Right ventricle myocardium superior (tissue), 1 donor: Measurements from ENCODE around the gene RB1. TPM values are rescaled to one million over a fixed set of nuclear protein-coding genes. Genes with fewer than 3 reads are reported as not detected.

ENCODE experiments used
- ATAC-seq: fragments of 200-7000 bp; cut with Tn5 transposase; one replicate; pipeline ENCODE4 v1.9.1; 2020; ENCODE audit warnings: mild to moderate bottlenecking; ENCODE audit not compliant: poor library complexity
- DNase-seq: peaks from one replicate; pipeline ENCODE4 v3.0.0-alpha.2; 2020
- intact Hi-C: fragments of 100-400 bp; cut with DNase I; formaldehyde crosslinking; loops from one replicate; pipeline ENCODE4 v1.11.2; 2022
- total RNA-seq: library from RNA; stranded (reverse); fragmentation: NEBNext Ultra II Directional; extraction: Animal tissue kit (Norgen Biotek cat#: 25700); gene quantifications from one replicate; pipeline ENCODE4 v1.2.1, GENCODE V29; 2021
- donor health status: DM: no; HTN: yes; CAD: no; lungs with severe emphysema.

The RB1 gene
- total RNA-seq, 1 donor from 2014 or later = 24.4 TPM

DNA sequence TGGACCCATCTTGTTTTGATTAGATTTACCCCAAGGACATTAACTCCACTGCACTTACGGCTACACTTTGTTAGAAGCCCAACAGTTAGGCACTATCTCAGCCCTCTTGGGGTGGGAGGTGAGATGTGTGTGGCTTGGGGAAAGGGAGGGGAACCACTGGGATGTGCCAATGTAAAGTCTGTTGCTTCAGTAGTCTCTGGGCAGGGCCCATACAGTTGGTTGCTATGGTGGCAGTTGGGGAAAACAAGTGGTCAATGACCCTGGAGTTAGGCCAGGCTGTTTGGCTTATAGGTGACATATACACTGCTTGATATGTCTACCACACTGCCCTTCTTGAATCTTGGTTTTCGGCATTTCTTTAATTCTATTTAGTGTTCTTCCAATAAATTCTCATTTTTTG is 8.9 kb upstream of the RB1 start:
- ATAC-seq = no peak
- DNase-seq = no peak
- intact Hi-C loops = no loop called here

DNA sequence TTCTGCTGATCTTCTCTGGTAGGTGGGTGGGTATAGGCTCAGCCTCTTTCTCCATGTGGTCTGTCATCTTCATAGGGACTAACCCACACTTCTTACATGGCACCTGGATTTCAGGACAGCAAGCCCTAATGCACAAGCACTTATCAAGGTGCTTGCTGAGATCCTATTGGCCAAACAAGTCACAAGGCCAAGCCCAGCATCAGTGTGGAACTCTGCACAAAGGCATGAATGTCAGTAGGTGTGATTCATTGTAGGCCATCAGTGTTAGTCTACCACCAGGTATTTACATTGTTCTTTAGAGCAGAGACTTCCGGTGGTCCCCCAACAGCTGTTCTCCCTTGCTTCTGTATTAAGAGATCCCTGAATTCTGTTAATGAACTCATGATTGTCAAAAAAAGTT is 8.3 kb upstream of the RB1 start:
- intact Hi-C loops = no loop called here
- no peak for ATAC-seq
- DNase-seq = no peak

DNA sequence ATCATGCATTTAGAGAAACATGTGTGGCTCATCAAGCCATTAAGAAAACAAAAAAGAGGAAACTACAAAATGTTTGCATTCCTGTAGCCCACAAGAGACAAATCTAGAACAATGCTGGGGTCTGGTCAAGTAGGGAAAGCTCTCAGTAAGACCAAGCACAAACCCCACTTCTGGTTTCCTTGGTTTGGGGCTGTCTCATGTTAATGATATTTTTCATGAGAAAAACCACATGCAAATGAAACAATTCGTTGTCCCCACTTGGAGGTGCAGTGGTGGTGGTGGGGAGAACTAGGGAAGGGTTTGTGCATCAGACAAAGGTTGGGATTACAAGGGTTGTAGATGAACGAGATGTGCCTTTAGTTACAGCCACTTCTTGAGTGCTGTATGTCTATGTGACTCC is 7.0 kb upstream of the RB1 start:
- DNase-seq (no peak), ATAC-seq (no peak)
- intact Hi-C loops = no loop called here

DNA sequence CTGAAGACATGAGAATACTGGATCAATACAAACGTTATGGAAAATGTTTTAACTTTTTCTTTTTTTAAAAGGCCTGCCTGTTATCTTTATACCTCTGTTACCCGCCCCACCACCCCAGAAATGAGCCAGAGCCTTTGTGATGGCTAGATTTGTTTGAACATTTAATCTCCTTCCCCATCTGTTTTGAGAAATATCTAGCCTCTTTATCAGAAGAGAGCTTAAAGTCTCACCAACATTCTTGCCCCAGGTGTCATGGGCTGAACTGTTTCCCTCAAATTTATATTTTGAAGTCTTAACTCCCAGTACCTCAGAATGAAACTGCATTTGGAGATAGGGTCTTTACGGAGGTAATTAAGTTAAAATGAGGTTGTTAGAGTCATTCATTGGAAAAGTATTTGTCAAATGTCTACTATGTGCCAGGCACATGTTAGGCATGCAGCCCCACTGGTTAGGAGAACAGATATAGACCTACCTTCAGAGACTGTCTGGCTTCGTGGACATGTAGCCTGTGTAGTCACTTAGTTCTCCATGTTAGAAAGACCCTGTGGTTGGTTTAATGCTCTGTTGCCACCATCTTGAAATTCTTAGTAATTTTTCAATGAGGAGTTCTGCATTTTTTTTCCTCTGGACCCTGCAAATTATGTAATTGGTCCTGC is 6.3 kb upstream of the RB1 start:
- intact Hi-C loops = no loop called here
- ATAC-seq = no peak

DNA sequence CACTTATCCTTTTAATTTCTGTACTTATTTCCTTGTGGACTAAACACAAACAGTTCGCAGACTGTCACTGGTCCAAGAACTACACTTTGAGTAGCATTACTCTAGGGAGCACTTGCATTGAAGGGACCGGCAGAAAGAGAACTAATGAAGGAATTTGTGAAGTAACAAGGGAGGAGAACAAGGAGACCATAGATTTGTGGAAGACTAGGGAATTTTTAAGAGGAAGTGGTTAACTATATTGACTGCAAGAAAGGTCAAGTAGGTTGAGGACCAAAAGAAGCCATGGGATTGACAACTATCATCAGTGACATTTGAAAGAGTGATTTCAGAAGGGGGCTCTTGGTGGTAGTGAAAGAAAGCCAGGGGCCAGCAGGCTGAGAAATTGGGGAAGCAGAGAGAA is 4.0 kb upstream of the RB1 start:
- no peak for ATAC-seq
- intact Hi-C loops = no loop called here
- no peak for DNase-seq

More for the DNA sequence above, 6.3 kb upstream of the RB1 start:
- DNase-seq = no peak

DNA sequence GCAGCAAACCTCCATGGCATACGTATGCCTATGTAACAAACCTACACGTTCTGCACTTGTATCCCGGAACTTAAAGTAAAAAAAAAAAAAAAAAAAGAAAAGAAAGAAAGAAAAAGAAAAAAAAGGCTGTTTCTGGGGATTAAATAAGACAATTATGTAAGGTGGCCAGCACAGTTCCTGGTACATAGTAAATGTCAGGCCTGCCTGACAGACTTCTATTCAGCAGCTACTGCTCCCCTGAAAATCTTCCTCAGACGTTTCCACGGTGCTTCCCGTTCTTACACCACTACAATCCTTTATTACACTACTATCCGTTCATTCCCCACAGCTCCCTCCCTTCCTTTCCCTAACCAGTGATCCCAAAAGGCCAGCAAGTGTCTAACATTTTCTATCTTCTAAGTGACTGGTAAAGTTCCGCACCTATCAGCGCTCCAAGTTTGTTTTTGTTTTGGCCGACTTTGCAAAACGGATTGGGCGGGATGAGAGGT is 636 bp upstream of the RB1 start:
- intact Hi-C loops = loop anchor here (10.0 kb wide), 2 partner anchors 68 to 178 kb away; partner anchors contain the start of gene ITM2B
- ATAC-seq (peak; percentile 25), DNase-seq (no peak)

DNA sequence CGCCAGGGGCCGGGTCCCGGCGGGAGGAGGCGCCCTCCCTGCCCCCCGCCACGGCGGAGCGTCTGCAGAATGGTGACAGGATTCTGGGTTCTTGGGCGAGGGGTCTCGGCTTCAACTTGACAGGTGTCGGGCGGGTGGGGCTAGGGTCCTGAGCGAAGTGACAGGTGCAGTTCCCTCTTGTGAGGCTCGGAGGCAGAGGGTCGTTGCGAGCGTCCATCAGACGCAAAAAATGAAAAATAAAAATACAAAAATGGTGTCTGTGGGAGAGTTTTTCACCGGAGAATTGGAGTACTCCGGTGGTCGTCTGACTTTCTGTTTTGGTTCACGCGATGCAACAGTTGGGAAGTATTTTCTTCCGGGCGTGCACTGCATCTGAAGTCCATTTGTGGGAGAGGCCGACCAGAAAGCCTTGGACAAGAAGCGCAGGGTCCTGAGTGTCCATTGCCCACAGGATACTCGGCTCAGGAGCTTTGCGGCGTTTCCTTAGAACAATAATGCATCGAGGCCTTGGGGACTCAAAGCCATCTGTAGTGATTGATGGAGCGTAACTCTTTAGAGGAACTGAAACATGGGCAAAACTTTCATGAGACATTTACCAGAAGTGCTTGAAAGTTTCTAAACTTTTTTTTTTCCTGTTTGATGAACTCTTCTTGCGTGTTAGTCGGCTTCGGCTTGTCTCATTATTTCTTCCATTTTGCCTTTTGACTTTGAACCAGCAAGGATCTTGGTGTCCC is 759 bp downstream of the RB1 start:
- intact Hi-C loops = loop anchor here (10.0 kb wide), 2 partner anchors 70 to 180 kb away; partner anchors contain the start of gene ITM2B
- ATAC-seq = peak; percentile 39
- DNase-seq = peak; percentile 43

DNA sequence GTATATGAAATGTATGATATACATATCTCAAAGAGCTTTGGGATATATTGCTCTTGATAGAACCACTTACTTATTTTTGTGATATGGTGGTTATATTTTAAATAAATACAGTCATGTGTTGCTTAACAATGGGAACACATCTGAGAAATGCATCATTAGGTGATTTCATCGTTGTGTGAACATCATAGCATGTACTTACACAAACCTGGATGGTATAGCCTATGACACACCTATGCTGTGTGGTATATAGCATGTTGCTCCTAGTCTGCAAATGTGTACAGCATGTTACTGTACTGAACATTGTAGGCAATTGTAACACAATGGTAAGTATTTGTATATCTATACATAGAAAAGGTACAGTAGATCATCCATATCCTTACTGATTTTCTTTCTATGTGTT is 7.7 kb downstream of the RB1 start:
- intact Hi-C loops = no loop called here
- DNase-seq (no peak), ATAC-seq (no peak)

DNA sequence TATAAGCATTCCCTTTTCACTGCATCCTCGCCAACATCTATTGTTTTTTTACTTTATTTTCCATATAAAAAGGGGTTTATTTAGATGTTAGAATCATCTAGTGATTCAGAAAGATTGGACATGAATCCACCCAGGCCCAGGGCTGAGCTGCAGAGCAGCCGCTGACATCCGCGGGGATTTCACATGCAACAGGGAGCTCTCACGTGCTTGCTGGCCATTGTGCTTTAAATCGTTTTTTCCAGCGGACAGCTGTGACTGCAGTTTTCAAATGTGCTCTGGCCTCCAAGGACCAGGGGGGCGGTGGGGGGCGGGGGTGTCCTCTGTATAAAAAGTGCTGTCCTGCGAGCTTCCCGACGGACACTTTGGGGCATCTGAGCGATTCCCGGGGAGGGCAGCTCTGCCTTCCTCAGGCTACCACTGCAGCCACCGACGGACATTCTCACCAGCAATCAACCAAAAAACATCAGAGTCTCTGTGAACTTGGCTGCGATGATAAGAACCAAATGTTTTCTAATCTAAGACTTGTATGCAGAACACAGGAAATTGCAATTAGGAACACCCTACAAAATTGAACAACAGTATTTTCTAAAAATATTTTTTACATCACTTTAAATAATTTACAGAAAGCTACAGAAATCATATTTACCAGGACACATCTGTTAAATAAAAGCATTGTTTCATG is 12.6 kb downstream of the RB1 start:
- intact Hi-C loops = no loop called here
- DNase-seq (peak; percentile 37), ATAC-seq (no peak)

DNA sequence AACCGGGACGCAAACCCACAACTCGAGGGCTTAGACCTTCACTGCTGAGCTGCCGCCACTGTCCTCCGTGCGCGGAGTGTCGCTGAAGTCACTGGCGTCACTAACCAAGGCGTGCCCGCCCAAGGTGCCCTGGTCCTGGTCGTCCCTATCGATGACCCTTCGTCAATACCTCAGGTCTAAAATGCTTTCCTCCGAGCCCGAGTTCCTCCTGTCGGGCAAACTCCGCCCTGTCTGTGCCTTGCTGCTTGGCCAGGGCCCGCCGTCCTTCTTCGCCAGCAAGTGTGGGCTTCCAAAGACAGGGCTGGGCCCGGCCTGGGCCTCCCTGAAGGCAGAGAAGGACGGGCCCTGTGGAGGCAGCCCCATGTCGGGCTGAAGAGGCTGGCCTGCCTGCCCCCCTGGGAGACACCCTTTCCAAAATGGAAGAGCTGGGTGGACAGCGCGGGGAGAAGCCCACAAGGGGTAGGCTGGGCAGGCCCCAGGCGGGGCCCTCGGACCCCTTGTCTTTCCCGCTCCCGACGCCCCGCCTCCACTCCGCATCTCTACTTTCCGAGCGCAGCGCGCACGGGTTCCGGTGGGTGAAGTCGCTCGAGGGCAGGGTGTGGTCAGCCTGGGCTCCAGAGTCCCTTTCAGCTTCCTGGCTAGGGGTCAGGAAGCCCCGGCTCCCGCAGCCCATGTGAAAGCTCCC is 13.4 kb downstream of the RB1 start:
- ATAC-seq (peak; percentile 6), DNase-seq (no peak)
- intact Hi-C loops = no loop called here

DNA sequence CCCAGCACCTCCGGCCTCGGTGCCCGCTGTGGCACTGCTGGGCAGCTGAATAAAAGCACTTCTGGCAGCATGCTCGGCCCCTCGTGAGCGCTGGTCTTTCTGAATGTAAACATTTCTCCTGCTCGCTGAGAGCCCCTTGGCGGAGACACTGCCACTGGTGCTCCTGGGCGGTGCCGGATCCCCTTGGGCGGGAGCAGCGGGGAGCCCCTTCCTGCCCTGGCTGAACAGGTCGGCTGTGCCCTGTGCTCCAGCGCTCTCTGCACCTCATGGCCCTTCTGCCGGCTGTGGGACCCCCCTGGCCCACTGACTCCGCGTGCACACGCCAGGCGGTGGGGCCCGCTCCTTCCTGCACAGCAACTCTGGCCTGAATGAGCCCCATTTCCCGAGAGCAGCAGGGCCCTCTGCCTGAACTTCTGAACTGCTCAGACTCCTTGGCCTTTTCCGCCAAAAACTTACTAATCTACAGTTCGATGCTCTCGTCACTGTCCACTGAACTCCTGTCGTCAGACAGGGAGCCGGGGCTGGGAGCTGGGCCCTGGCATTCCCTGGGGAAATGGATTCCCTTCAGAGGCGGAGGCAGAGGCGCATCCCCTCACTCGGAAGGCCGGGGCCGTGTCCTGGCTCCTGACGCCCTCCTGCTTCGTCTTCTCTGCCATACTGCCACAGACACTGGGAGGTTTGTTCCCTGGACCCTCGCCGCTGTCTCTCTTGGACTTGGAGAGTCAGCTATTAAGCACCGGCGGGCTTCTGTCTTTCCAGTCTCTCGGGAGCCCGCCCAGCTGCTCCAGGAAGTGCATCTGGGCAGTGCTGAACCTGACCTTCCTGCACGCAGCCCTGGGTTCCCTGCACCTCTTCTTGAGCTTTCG is 14.2 kb downstream of the RB1 start:
- DNase-seq (peak; percentile 44), ATAC-seq (peak; percentile 11)
- intact Hi-C loops = no loop called here

DNA sequence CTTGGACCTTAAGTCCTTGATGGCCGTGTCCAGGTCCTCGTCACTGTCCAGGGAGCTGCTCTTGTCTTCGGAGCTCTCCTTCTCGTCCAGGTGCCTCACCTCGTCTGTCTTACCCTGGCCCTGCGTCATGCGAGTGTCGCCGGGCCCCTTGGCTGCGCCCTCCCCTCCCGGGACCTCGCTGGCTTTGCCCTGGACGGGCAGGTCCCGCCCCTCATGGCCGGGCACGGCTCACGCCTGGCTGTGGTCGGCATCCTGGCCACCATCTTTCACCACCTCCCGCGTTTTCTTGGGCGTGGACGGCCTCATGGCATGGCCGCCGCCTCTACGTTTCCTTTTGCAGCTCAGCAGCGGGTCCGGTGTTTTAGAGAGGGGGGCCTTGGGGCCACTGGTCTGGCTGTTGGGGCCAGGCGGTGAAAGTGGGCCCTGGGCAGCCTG is 14.8 kb downstream of the RB1 start:
- intact Hi-C loops = no loop called here
- no peak for ATAC-seq
- DNase-seq = no peak

DNA sequence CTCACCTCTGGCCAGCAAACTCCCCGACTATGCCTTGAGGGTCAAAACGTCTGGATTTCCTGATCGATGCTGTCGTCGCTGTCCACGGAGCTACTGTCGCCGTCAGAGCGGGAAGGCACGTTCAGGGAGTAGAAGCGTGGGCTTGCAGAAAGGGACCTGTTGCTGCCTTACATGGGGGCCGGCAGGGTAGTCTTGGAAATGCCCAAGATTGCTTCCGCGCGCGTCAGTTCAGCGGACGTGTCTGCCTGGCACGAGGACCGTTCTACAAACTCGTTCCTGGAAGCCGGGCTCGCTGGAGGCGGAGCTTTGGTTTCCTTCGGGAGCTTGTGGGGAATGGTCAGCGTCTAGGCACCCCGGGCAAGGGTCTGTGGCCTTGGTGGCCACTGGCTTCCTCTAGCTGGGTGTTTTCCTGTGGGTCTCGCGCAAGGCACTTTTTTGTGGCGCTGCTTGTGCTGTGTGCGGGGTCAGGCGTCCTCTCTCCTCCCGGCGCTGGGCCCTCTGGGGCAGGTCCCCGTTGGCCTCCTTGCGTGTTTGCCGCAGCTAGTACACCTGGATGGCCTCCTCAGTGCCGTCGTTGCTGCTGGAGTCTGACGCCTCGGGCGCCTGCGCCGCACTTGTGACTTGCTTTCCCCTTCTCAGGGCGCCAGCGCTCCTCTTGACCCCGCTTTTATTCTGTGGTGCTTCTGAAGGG is 15.4 kb downstream of the RB1 start:
- intact Hi-C loops = no loop called here
- peak; percentile 46 for DNase-seq
- peak; percentile 12 for ATAC-seq

DNA sequence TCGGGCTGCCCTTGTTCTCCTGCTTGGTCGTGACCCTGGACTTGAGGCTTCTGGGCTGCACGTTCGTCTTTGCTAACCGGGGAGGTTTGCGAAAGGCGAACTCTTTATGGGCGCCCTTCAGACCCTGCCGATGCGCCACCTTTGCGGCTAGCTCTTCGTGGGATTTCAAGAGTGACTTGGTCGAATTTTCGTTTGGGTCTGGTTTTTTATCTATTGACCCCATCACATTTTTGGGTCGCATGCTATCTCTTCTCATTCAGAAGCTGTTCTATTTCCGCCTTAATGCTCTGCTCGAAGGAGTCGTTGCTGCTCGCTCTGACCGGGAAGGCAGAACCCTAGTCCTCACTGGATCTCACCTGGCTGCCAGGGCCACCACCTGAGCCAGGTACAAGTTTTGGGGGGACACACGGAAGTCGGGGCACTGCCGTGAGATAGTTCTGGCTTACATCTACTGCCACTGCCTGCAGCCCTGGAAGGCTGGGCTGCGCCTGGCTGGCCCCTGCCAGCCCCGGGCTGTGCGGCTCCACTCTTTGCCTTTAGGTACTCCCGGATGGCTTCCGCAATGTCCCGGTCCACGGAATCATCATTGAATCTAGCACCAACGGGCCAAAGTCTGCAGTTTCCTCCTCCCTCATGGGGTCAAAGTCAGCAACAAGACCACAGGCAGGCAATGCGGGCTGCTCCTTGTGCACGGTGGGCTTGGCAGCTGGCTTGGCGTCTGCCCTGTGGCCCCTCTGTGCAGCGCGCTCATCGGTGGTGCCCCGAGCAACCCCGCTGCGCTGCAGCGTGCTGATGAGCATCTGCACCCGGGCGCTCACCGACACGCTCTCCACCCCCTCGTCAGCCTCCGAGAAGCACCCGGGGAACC is 16.2 kb downstream of the RB1 start:
- DNase-seq (no peak), ATAC-seq (peak; percentile 18)
- intact Hi-C loops = no loop called here

DNA sequence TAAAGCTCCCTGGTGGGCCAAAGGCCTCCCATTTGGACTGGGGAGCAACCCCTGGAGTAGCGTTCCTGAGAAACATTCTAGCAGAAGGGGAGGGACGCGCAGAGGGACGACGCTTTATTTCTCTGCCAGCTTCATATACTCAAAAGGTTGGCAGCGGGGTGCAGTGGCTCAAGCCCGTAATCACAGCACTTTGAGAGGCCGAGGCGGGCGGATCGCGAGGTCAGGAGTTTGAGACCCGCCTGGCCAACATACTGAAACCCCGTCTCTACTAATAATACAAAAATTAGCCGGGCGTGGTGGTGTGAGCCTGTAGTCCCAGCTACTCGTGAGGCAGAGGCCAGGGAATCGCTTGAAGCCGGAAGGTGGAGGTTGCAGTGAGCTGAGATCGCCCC is 16.8 kb downstream of the RB1 start:
- intact Hi-C loops = no loop called here
- DNase-seq = no peak
- no peak for ATAC-seq

DNA sequence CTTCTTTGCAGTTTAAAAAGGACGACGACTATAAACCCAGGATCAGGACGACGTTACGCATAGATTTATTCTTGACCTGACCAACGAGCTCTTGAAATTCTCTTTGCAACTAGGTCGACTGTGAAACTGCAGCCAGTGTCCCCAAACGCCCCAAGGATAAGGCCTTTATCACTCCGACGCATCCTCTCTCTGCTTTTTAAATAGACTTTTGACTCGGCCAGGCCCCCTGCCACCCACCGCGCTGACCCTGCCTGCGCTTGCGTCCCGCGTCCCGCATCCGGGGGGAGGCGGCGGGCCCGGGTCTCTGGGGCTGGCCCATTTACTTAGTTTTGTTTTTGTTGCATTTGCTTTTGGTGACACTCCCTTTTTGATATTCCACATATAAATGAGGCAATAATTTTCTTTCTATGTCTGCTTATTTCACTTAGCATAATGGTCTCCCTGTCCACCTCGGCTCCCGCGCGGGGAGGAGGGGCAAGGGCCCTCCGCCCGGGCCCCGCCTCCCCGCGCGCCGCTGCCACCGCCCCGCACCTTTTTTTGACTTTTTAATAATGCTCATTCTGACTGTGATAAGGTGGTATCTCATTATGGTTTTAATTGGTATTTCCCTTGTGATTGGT is 17.4 kb downstream of the RB1 start:
- intact Hi-C loops = no loop called here
- no peak for DNase-seq

More for the DNA sequence above, 17.4 kb downstream of the RB1 start:
- ATAC-seq = no peak
